Caki2 (cell line): ENCODE data around the gene SIPA1L2. TPM values are rescaled to one million over a fixed set of nuclear protein-coding genes. Genes with fewer than 3 reads are reported as not detected.

Experiments used
- DNase-seq: peaks from one replicate; pipeline ENCODE4 v3.0.0-alpha.2; 2015; ENCODE audit warnings: low read depth
- in situ Hi-C: cut with HindIII; loops from 2 replicates; pipeline ENCODE4 v1.10.0; 2016; ENCODE audit warnings: low sequenced_read_pairs, low pct_unique_long_range_greater_than_20kb, mixed read lengths
- total RNA-seq: library from RNA; depleted of rRNA; stranded (reverse); fragments of >200 nt; shearing (Covaris generic); gene quantifications from 2 replicates; pipeline ENCODE4 v1.2.3, GENCODE V29; 2014; ENCODE audit warnings: low replicate concordance

The SIPA1L2 gene
- total RNA-seq, 1 experiment from 2014 or later, result 12.8 TPM

GRCh38 chr1:232650845-232651244 lies 20.9 kb upstream of the SIPA1L2 start:
- no peak for DNase-seq
- in situ Hi-C loops, result no loop called here

DNA sequence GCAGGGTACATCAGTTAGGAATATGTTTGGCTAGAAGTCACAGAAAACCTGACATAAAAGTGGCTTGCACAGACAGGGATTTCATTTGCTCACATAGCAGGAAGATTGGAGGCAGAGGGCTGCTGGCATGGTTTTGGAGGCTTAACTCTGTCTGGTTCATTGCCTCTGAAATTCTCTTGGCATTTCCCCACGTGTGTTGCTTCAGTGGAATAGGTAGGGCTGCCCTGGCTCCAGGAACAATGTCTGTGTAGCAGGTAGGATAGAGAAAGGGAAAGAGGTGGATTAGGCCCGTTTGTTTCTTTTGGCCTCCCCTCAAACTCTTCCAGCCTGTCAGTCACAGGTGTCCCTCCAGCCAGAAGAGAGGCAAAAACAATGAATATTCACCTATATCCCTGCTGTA lies 20.5 kb upstream of the SIPA1L2 start:
- DNase-seq, result no peak
- in situ Hi-C loops, result no loop called here

DNA sequence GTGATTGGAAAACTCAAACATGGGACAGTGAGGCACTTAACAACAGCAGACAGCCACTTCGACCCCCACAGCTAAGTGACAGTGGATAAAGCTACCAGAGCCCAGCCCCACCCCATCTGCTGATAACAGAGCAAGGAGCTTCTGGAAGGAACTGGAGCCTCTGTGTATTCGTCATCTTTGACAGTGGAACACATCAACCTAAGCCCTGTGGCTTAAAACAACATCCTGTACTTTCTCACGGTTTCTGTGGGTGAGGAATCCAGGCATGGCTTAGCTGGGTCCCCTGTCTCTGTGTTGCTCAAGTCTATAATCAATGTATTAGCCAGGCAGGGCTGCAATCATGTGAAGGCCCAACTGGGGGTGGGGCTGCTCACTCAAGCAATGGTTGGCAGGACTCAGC lies 18.4 kb upstream of the SIPA1L2 start:
- in situ Hi-C loops, result no loop called here
- no peak for DNase-seq

DNA sequence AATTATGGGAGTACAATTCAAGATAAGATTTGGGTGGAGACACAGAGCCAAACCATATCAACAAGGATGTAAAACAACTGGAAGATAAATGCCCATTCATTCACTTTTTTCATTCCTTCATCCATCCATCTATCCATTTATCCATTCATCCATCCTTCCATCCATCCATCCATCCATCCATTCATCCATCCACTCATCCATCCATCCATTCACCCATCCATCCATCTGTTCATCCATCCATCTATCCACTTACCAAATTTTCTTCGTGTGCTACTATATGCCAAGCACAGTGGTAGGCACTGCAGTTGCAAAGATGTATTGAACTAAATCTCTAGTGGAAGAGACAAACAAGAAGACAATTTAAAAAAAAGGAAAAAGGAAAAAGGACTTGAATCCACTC lies 14.3 kb upstream of the SIPA1L2 start:
- DNase-seq, result no peak
- in situ Hi-C loops, result no loop called here

DNA sequence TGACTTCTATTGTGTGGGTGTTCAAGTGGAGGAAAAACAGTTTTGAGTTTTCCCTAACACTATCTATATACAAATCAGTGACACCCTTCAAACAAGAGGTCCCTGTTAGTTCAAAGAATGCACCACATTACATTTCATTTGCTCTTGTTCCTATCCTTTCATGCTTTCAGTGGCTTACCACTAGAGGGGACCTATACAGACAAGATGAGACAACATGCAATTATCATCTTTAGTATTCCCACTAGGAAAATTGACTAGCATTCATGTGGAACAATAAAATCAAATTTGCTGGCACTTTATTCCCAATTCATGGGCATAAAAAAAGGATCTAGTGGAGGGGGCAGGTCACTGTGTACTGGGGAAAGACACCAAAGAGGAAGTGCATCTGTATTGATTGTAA lies 13.3 kb upstream of the SIPA1L2 start:
- in situ Hi-C loops, result no loop called here
- no peak for DNase-seq

GRCh38 chr1:232641507-232641906 lies 11.6 kb upstream of the SIPA1L2 start:
- in situ Hi-C loops, result no loop called here
- DNase-seq, result no peak

DNA sequence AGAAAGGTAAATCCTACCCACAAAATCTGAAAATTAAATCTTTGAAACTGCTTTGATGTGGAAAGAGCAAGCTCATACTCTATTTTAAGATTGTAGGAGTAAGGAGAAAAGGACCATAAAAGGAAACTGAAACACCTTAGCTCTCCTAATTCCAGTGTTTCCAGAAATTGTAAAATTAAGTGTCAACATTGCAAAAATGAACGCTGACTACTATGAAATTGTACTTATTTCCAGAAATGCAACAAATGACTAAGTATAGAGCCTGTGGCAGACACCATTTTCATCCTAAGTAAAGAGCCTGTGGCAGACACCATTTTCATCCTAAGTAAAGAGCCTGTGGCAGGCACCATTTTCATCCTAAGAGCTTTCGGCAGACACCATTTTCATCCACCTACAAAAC lies 6.9 kb upstream of the SIPA1L2 start:
- no peak for DNase-seq
- in situ Hi-C loops, result no loop called here

GRCh38 chr1:232635778-232636356 lies 5.9 kb upstream of the SIPA1L2 start:
- in situ Hi-C loops, result no loop called here
- DNase-seq, result peak; percentile 39

DNA sequence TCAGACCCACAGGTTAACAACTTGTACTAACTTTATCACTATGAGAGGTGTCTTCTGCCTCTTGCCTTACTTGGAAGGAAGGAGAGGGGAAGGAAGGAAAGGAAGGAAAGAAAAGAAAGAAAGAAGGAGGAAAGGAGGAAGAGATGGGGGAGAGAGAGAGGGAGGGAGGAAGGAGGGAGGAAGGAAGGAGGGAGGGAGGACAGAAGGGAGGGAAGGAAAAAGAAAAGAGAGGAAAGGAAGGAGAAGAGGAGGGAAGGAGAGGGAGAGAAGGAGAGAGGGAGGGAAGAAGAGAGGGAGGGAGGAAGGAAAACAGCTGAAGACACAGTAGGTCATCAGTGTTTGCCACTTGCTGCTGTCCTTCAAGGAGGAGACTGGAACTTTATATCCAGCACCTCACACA lies 5.3 kb upstream of the SIPA1L2 start:
- no peak for DNase-seq
- in situ Hi-C loops, result no loop called here

DNA sequence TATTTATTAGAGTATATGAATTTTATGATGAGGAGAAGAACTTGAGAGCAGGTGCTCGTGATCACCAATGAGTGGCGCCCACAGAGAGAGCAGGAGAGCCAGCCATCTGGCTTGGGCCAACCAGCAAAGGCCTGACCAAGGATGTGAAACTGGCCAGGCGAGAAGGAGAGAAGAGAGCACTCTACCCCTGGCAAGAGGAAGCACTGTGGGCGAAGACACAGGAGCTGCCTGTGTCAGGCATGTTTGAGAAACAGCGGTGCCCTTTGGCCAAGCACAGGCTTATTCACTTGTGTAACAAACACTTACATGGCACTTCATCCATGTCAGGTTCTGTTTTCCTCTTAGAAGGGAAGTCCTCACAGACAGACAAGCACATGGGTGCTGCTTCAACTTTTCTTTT lies 4.2 kb upstream of the SIPA1L2 start:
- in situ Hi-C loops, result no loop called here

GRCh38 chr1:232630894-232631195 lies 912 bp upstream of the SIPA1L2 start:
- no peak for DNase-seq
- in situ Hi-C loops, result no loop called here

More for the DNA sequence above, 4.2 kb upstream of the SIPA1L2 start:
- no peak for DNase-seq

DNA sequence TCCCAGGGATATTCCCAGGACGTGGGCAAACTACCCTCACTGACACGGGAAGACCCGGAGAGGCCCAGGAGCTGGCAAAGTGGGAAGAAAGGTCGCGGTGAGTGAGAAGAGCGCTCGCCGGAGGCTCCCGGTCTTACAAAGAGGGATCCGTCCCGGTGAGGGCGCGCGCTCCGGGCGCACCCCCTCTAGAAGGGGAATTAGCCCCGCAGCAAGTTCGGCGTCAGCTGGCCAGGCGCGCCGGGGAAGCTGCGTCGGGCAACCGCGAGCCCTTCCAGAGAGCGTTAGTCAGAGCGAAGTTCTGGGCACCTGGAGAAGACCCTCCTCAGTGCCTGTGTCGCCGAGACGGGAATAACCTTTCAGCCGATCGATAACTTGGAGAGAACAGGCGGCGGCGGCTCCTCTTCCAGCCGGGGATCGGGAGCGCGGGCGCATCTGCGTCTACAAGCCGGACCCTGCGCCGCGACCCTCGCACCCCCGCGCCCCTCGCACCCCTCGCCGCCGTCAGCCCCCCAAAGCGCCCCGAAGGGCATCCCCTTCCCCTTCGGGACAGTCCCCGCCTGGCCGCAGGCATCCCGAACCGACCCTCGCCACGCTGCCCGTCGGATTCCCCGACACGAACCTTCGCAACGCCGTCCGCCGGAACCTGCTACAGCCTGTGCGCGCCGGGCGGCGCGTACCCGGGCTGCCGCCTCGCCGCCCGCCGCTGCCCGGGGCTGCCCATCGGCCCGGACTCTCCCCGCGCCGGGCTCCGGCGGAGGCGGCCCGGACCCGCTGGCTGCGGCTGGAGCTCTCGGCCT lies 485 bp downstream of the SIPA1L2 start:
- in situ Hi-C loops, result loop anchor here (10.0 kb wide), 1 partner anchor 765 kb away; no protein-coding TSS in a partner anchor
- peak; percentile 57 for DNase-seq

DNA sequence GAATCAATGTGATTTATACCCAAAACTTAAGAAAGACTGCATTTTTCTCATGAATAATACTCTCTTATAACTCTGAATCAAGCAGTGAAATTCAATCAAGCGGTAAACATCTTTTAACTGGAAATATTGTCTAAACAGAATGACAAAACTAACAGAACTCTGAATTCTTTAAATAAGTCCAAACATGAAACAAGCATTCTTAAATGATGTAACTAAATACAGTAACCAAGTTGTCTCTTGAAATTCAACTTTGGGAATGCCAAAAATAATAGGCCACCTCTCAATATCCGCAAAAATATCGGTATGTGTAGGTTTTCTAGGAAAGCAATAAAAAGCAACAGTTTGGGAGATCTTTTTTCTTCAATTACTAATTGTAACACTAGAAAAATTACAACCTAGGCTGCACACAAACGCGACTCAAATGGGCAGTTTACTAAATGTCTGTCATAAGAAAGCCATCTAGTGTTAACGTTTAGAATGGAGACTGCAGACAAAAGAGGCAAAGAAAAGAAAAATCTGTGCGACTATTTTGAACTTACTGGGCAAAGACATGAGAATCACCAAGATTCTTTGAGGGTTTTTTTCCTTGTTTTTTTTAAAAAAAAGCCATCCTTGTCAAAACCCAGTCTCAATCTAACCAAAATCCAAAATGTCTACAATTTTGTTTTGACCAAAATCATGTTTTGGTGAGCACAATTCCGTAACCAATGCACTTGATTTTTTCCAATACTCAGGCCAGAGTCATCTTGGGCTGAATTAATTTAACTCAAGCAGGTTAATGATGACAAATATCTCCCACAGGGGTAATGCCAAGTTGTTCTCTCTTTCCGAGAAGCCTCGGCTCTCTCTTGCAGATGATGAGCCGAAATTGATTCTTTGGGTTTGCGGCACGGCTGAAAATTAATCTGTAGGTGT lies 1.3 kb downstream of the SIPA1L2 start:
- peak; percentile 66 for DNase-seq
- in situ Hi-C loops, result loop anchor here (10.0 kb wide), 1 partner anchor 764 kb away; no protein-coding TSS in a partner anchor

- DNase-seq, result peak; percentile 73
- in situ Hi-C loops, result loop anchor here (10.0 kb wide), 1 partner anchor 763 kb away; no protein-coding TSS in a partner anchor
Observed at GRCh38 chr1:232627645-232628334, 2.1 kb downstream of the SIPA1L2 start.

DNA sequence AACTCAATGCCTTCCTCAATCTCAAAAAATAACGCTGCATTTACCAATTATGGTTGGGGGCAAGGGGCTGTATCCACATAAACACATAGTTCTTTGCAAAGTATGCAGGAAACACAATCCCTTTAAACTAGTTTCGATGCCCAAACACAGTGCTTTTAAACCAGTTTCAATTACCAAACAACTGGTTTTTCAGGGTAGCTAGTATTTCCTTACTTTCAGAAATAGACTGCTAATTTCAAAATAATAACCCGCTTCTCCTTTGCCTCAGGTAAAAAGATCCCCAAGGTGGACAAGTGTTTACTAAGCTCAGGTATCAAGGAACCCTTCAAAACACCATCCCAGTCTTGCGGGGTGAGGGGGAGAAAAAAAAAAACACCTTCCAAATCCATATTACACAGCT lies 2.8 kb downstream of the SIPA1L2 start:
- no peak for DNase-seq
- in situ Hi-C loops, result loop anchor here (10.0 kb wide), 1 partner anchor 762 kb away; no protein-coding TSS in a partner anchor

- DNase-seq, result peak; percentile 22
- in situ Hi-C loops, result loop anchor here (10.0 kb wide), 1 partner anchor 762 kb away; no protein-coding TSS in a partner anchor
Observed at GRCh38 chr1:232626452-232626851, 3.5 kb downstream of the SIPA1L2 start.

DNA sequence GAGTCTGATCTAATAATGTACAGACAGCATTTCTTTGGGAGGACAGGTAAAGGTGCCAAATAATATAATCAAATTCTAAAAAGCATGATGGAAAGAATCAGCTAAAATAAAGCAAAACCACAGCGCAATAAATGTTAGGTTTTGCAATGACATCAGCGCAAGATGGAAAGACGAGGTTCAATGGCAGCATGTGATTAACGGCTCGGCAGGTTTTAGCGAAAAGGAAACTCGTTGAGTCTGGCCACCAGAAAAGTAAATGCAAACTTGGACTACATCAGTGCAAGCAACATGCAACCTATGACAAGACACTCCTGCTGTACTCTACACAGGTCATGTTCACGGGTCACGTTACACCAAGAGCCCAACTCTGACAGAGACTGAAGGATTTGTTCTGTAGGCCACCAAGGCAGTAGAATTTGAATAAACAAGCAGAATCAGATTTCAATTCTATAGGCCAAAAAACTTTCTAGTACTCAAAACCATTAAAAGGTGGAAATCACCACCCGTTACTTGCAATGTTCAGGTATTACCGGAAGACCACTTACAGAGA lies 4.5 kb downstream of the SIPA1L2 start:
- DNase-seq, result peak; percentile 50
- in situ Hi-C loops, result loop anchor here (10.0 kb wide), 1 partner anchor 761 kb away; no protein-coding TSS in a partner anchor
